H1 (cell line): ENCODE measurements around the gene CALHM2. TPM values are rescaled to one million over a fixed set of nuclear protein-coding genes. Genes with fewer than 3 reads are reported as not detected.

Experiments used
- polyA plus RNA-seq, 7 experiments: library from polyadenylated mRNA; depleted of rRNA in 3 of 7; stranded (reverse) in 5 of 7; unstranded in 2 of 7; fragments of >200 nt in 5 of 7; fragments of 200-250 nt in 2 of 7; gene quantifications; 1 replicate in 5 of 7; 2 replicates in 1 of 7; 4 replicates in 1 of 7; pipeline versions ENCODE4 v1.2.1 to v1.2.3, GENCODE V29; 2011 to 2013; ENCODE audit warnings: missing spikeins in 2 of 7, mixed read lengths in 2 of 7
- total RNA-seq: library from RNA; stranded (reverse); fragmentation: NEBNext Ultra II Directional; extraction: Animal tissue kit (Norgen Biotek cat#: 25700); gene quantifications from 2 replicates; pipeline ENCODE4 v1.2.1, GENCODE V29; 2021
- TF ChIP-seq, protein P1 (sequence below): fragments of 300-600 bp; sonication (generic); IDR thresholded peaks from 2 replicates; pipeline ENCODE4 v1.7.1; 2012; ENCODE audit warnings: low read length, moderate library complexity, mild to moderate bottlenecking, inconsistent platforms; ENCODE audit not compliant: insufficient replicate concordance

The CALHM2 gene
- total and polyA plus RNA-seq, 2 of the 8 experiments (the other 6 are each of a cell fraction or from before 2014, with no cell fraction given) = 1.2 to 2.4 TPM

- TF ChIP-seq, protein P1, sequence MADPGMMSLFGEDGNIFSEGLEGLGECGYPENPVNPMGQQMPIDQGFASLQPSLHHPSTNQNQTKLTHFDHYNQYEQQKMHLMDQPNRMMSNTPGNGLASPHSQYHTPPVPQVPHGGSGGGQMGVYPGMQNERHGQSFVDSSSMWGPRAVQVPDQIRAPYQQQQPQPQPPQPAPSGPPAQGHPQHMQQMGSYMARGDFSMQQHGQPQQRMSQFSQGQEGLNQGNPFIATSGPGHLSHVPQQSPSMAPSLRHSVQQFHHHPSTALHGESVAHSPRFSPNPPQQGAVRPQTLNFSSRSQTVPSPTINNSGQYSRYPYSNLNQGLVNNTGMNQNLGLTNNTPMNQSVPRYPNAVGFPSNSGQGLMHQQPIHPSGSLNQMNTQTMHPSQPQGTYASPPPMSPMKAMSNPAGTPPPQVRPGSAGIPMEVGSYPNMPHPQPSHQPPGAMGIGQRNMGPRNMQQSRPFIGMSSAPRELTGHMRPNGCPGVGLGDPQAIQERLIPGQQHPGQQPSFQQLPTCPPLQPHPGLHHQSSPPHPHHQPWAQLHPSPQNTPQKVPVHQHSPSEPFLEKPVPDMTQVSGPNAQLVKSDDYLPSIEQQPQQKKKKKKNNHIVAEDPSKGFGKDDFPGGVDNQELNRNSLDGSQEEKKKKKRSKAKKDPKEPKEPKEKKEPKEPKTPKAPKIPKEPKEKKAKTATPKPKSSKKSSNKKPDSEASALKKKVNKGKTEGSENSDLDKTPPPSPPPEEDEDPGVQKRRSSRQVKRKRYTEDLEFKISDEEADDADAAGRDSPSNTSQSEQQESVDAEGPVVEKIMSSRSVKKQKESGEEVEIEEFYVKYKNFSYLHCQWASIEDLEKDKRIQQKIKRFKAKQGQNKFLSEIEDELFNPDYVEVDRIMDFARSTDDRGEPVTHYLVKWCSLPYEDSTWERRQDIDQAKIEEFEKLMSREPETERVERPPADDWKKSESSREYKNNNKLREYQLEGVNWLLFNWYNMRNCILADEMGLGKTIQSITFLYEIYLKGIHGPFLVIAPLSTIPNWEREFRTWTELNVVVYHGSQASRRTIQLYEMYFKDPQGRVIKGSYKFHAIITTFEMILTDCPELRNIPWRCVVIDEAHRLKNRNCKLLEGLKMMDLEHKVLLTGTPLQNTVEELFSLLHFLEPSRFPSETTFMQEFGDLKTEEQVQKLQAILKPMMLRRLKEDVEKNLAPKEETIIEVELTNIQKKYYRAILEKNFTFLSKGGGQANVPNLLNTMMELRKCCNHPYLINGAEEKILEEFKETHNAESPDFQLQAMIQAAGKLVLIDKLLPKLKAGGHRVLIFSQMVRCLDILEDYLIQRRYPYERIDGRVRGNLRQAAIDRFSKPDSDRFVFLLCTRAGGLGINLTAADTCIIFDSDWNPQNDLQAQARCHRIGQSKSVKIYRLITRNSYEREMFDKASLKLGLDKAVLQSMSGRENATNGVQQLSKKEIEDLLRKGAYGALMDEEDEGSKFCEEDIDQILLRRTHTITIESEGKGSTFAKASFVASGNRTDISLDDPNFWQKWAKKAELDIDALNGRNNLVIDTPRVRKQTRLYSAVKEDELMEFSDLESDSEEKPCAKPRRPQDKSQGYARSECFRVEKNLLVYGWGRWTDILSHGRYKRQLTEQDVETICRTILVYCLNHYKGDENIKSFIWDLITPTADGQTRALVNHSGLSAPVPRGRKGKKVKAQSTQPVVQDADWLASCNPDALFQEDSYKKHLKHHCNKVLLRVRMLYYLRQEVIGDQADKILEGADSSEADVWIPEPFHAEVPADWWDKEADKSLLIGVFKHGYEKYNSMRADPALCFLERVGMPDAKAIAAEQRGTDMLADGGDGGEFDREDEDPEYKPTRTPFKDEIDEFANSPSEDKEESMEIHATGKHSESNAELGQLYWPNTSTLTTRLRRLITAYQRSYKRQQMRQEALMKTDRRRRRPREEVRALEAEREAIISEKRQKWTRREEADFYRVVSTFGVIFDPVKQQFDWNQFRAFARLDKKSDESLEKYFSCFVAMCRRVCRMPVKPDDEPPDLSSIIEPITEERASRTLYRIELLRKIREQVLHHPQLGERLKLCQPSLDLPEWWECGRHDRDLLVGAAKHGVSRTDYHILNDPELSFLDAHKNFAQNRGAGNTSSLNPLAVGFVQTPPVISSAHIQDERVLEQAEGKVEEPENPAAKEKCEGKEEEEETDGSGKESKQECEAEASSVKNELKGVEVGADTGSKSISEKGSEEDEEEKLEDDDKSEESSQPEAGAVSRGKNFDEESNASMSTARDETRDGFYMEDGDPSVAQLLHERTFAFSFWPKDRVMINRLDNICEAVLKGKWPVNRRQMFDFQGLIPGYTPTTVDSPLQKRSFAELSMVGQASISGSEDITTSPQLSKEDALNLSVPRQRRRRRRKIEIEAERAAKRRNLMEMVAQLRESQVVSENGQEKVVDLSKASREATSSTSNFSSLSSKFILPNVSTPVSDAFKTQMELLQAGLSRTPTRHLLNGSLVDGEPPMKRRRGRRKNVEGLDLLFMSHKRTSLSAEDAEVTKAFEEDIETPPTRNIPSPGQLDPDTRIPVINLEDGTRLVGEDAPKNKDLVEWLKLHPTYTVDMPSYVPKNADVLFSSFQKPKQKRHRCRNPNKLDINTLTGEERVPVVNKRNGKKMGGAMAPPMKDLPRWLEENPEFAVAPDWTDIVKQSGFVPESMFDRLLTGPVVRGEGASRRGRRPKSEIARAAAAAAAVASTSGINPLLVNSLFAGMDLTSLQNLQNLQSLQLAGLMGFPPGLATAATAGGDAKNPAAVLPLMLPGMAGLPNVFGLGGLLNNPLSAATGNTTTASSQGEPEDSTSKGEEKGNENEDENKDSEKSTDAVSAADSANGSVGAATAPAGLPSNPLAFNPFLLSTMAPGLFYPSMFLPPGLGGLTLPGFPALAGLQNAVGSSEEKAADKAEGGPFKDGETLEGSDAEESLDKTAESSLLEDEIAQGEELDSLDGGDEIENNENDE = no peak
Observed at GRCh38 chr10:103444478-103444877, 7.7 kb downstream of the CALHM2 start (continued).
